HCT116 (cell line): Measurements from ENCODE around the gene GRIK3. TPM values are rescaled to one million over a fixed set of nuclear protein-coding genes. Genes with fewer than 3 reads are reported as not detected.

Experiments
- ATAC-seq: fragments of 200-7000 bp; cut with Tn5 transposase; 2 replicates; pipeline ENCODE4 v1.9.1; 2020; ENCODE audit warnings: mild to moderate bottlenecking, moderate library complexity
- BruUV-seq: library from RNA; stranded (reverse); fragments of 400-500 nt; replicated peaks from 2 replicates; lab custom pipeline; 2021; lab: Mats Ljungman, UMichigan
- CTCF ChIA-PET: fragments of 300-600 bp; sonication (Branson Sonifier 250); formaldehyde crosslinking; loops from one replicate; lab custom pipeline; 2021; ENCODE audit warnings: antibody characterized with exemption; lab: Charles Lee
- POLR2A ChIA-PET: fragments of 300-600, 350-600 bp; sonication (Branson Sonifier 250); formaldehyde crosslinking; loops from one replicate; lab custom pipeline; 2021; ENCODE audit warnings: antibody characterized with exemption; lab: Charles Lee
- RAD21 ChIA-PET, 2 experiments: fragments of 300-600 bp; sonication (Branson Sonifier 250); formaldehyde crosslinking; loops; one replicate each; lab custom pipeline; 2023; ENCODE audit warnings: low total read pairs in 2 of 2; ENCODE audit not compliant: uncharacterized antibody in 2 of 2, unreplicated experiment in 2 of 2, low non-redundant PET in 1 of 2; lab: Charles Lee
- DNase-seq: peaks from one replicate; pipeline ENCODE4 v3.0.0-alpha.2; 2010; ENCODE audit warnings: low read depth, low spot score
- H2AFZ ChIP-seq: fragments of 200-600 bp; shearing (Covaris generic), sonication (generic); 2 replicates; pipeline ENCODE4 v1.6.1; 2017; ENCODE audit warnings: low read depth, mixed run types, mixed read lengths, antibody characterized with exemption, low read length; ENCODE audit not compliant: poor library complexity, severe bottlenecking
- H3K27ac ChIP-seq: 2 replicates; pipeline ENCODE4 v1.5.1; 2012; ENCODE audit warnings: low read depth, low read length
- H3K27me3 ChIP-seq: fragments of 200-600 bp; sonication (generic); 2 replicates; pipeline ENCODE4 v1.6.1; 2016; ENCODE audit warnings: mixed run types, low read length, mixed read lengths; ENCODE audit not compliant: insufficient read depth
- H3K36me3 ChIP-seq, 2 experiments: fragments of 200-500 bp in 1 of 2; fragments of 200-600 bp in 1 of 2; sonication (Bioruptor generic) in 1 of 2; sonication (generic) in 1 of 2; 2 replicates each; pipeline versions ENCODE4 v1.5.1 to v1.6.1; 2014 to 2016; ENCODE audit warnings: low read length in 2 of 2, inconsistent platforms in 1 of 2, mixed read lengths in 1 of 2, mixed run types in 1 of 2; ENCODE audit not compliant: insufficient read depth in 2 of 2, control insufficient read depth in 1 of 2
- H3K4me1 ChIP-seq, 2 experiments: fragments of 200-600 bp in 1 of 2; sonication (generic) in 1 of 2; 2 replicates each; pipeline versions ENCODE4 v1.5.1 to v1.6.1; 2012 to 2017; ENCODE audit warnings: low read length in 2 of 2, inconsistent platforms in 1 of 2, mild to moderate bottlenecking in 1 of 2, mixed read lengths in 1 of 2, mixed run types in 1 of 2, moderate library complexity in 1 of 2; ENCODE audit not compliant: insufficient read depth in 2 of 2, control insufficient read depth in 1 of 2
- H3K4me2 ChIP-seq: fragments of 200-600 bp; sonication (generic); 2 replicates; pipeline ENCODE4 v1.6.1; 2017; ENCODE audit warnings: mixed run types, low read length, mixed read lengths
- H3K4me3 ChIP-seq, 2 experiments: fragments of 200-600 bp in 1 of 2; sonication (generic) in 1 of 2; replicated peaks in 1 of 2; 2 replicates each; pipeline ENCODE4 v1.5.1; 2011 to 2016; ENCODE audit warnings: low read length in 2 of 2, control low read depth in 1 of 2, low read depth in 1 of 2, mild to moderate bottlenecking in 1 of 2, mixed read lengths in 1 of 2, mixed run types in 1 of 2
- H3K79me2 ChIP-seq: fragments of 200-600 bp; sonication (generic); 2 replicates; pipeline ENCODE4 v1.6.1; 2017; ENCODE audit warnings: mild to moderate bottlenecking, mixed run types, low read length, moderate library complexity, mixed read lengths; ENCODE audit not compliant: insufficient read depth
- H3K9ac ChIP-seq: fragments of 200-600 bp; sonication (generic); 2 replicates; pipeline ENCODE4 v1.6.1; 2016; ENCODE audit warnings: low read length, mixed read lengths
- H3K9me2 ChIP-seq: fragments of 200-600 bp; sonication (generic), shearing (Covaris generic); 2 replicates; pipeline ENCODE4 v1.6.1; 2017; ENCODE audit warnings: mixed run types, mild to moderate bottlenecking, moderate library complexity; ENCODE audit not compliant: insufficient read depth
- H3K9me3 ChIP-seq, 2 experiments: fragments of 200-500 bp in 1 of 2; fragments of 200-600 bp in 1 of 2; sonication (Bioruptor generic) in 1 of 2; sonication (generic) in 1 of 2; 2 replicates each; pipeline ENCODE4 v1.6.1; 2014 to 2017; ENCODE audit warnings: low read length in 2 of 2, mixed read lengths in 2 of 2, inconsistent platforms in 1 of 2, low read depth in 1 of 2, mild to moderate bottlenecking in 1 of 2, mixed run types in 1 of 2, moderate library complexity in 1 of 2; ENCODE audit not compliant: control insufficient read depth in 1 of 2, insufficient read depth in 1 of 2
- H4K20me1 ChIP-seq: fragments of 200-600 bp; sonication (generic), shearing (Covaris generic); 2 replicates; pipeline ENCODE4 v1.6.1; 2017; ENCODE audit warnings: mixed run types, mild to moderate bottlenecking, moderate library complexity; ENCODE audit not compliant: insufficient read depth
- EZH2 ChIP-seq: fragments of 200-600 bp; sonication (generic); IDR thresholded peaks from 2 replicates; pipeline ENCODE4 v1.6.1; 2017; ENCODE audit warnings: antibody characterized with exemption, mixed run types
- EZH2phosphoT487 ChIP-seq: fragments of 200-600 bp; IDR thresholded peaks from 2 replicates; pipeline ENCODE4 v1.6.1; 2018; ENCODE audit warnings: antibody characterized with exemption, borderline replicate concordance
- SRF ChIP-seq: IDR thresholded peaks from 2 replicates; pipeline ENCODE4 v1.6.1; 2012; ENCODE audit warnings: low read depth
- intact Hi-C: fragments of 100-400 bp; cut with micrococcal nuclease; formaldehyde crosslinking; loops from 2 replicates; pipeline ENCODE4 v1.10.0; 2022
- total RNA-seq: library from RNA; stranded (reverse); gene quantifications from one replicate; pipeline ENCODE4 v1.2.1, GENCODE V29; 2021; ENCODE audit not compliant: unreplicated experiment
- TF ChIP-seq, protein P1 (sequence below): IDR thresholded peaks from 2 replicates; pipeline ENCODE4 v1.6.1; 2012; ENCODE audit warnings: low read depth
- TF ChIP-seq, protein P2 (sequence below): IDR thresholded peaks from 2 replicates; pipeline ENCODE4 v1.6.1; 2011; ENCODE audit warnings: mild to moderate bottlenecking, low read length, moderate library complexity; ENCODE audit not compliant: insufficient replicate concordance; ENCODE audit errors: extremely low read depth

The GRIK3 gene
- total RNA-seq, 1 experiment from 2014 or later: not detected

DNA sequence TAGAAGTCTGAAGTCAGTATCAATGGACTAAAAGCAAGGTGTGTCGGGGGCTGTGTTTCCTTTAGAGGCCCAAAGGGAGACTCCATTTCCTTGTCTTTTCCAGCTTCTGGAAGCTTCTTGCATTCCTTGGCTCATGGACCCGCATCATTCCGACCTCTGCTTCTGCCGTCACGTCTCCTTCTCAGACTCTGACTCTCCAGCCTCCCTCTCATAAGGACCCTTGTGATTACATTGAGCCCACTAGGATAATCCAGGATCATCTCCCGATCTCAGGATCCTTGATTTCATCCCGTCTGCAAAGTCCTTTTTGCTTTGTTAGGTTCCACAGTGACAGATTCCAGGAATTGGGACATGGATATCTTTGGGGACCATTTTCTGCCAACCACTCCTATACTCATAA is 285.8 kb downstream of the GRIK3 start:
- Histone ChIP-seq H3K9me3 (no peaks in the 10 kb centered on the region), H3K79me2 (no peaks in the 10 kb centered on the region), H3K4me2 (no peak overlapping the region), H4K20me1 (no peaks in the 10 kb centered on the region), H3K27ac (no peak overlapping the region), H3K36me3 (no peaks in the 10 kb centered on the region), H3K9ac (no peak overlapping the region), H2AFZ (no peak overlapping the region), H3K9me2 (no peaks in the 10 kb centered on the region), H3K4me3 (no peak overlapping the region), H3K4me1 (peaks cover 2 to 11% of the 10 kb centered on the region in 2 experiments; a peak in 2 of 4 replicates), H3K27me3 (peaks cover 29% of the 10 kb centered on the region)
- intact Hi-C loops: no loop called here
- TF ChIP-seq SRF (no peak), EZH2phosphoT487 (no peak), EZH2 (no peak)
- TF ChIP-seq, protein P1, sequence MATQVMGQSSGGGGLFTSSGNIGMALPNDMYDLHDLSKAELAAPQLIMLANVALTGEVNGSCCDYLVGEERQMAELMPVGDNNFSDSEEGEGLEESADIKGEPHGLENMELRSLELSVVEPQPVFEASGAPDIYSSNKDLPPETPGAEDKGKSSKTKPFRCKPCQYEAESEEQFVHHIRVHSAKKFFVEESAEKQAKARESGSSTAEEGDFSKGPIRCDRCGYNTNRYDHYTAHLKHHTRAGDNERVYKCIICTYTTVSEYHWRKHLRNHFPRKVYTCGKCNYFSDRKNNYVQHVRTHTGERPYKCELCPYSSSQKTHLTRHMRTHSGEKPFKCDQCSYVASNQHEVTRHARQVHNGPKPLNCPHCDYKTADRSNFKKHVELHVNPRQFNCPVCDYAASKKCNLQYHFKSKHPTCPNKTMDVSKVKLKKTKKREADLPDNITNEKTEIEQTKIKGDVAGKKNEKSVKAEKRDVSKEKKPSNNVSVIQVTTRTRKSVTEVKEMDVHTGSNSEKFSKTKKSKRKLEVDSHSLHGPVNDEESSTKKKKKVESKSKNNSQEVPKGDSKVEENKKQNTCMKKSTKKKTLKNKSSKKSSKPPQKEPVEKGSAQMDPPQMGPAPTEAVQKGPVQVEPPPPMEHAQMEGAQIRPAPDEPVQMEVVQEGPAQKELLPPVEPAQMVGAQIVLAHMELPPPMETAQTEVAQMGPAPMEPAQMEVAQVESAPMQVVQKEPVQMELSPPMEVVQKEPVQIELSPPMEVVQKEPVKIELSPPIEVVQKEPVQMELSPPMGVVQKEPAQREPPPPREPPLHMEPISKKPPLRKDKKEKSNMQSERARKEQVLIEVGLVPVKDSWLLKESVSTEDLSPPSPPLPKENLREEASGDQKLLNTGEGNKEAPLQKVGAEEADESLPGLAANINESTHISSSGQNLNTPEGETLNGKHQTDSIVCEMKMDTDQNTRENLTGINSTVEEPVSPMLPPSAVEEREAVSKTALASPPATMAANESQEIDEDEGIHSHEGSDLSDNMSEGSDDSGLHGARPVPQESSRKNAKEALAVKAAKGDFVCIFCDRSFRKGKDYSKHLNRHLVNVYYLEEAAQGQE: no peak
- TF ChIP-seq, protein P2, sequence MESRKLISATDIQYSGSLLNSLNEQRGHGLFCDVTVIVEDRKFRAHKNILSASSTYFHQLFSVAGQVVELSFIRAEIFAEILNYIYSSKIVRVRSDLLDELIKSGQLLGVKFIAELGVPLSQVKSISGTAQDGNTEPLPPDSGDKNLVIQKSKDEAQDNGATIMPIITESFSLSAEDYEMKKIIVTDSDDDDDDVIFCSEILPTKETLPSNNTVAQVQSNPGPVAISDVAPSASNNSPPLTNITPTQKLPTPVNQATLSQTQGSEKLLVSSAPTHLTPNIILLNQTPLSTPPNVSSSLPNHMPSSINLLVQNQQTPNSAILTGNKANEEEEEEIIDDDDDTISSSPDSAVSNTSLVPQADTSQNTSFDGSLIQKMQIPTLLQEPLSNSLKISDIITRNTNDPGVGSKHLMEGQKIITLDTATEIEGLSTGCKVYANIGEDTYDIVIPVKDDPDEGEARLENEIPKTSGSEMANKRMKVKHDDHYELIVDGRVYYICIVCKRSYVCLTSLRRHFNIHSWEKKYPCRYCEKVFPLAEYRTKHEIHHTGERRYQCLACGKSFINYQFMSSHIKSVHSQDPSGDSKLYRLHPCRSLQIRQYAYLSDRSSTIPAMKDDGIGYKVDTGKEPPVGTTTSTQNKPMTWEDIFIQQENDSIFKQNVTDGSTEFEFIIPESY: no peak
- RAD21 ChIA-PET: no interaction called here
- ATAC-seq: no peak
- POLR2A ChIA-PET: no interaction called here
- no peak for DNase-seq
- no TSS peak for BruUV-seq
- CTCF ChIA-PET: no interaction called here
